Esophagus (tissue), 2 donors: ENCODE measurements around the gene TBC1D8B. TPM values are rescaled to one million over a fixed set of nuclear protein-coding genes. Genes with fewer than 3 reads are reported as not detected.
"Not testable (repeated sequence)": the region's sequence is repeated elsewhere in the genome, so short reads cannot be mapped to it uniquely, and the experiment has no call there.

Source experiments
- H3K27ac ChIP-seq, 2 donors: one replicate each; pipeline ENCODE4 v1.5.1; 2013; ENCODE audit warnings: low read depth in 2 of 2, mild to moderate bottlenecking in 2 of 2, inconsistent platforms in 1 of 2, low read length in 1 of 2, moderate library complexity in 1 of 2
- H3K27me3 ChIP-seq, 2 donors: one replicate each; pipeline ENCODE4 v1.6.1; 2013; ENCODE audit warnings: low read length in 2 of 2, control low read depth in 1 of 2, mild to moderate bottlenecking in 1 of 2; ENCODE audit not compliant: insufficient read depth in 2 of 2, control insufficient read depth in 1 of 2
- H3K36me3 ChIP-seq, 2 donors: one replicate each; pipeline ENCODE4 v1.6.1; 2013; ENCODE audit warnings: low read length in 1 of 2; ENCODE audit not compliant: control insufficient read depth in 2 of 2, insufficient read depth in 2 of 2
- H3K4me1 ChIP-seq, 2 donors: one replicate each; pipeline ENCODE4 v1.6.1; 2013; ENCODE audit warnings: low read length in 1 of 2; ENCODE audit not compliant: control insufficient read depth in 2 of 2, insufficient read depth in 2 of 2
- H3K4me3 ChIP-seq, 2 donors: one replicate each; pipeline ENCODE4 v1.5.1; 2013; ENCODE audit warnings: low read length in 2 of 2, mild to moderate bottlenecking in 2 of 2, low read depth in 1 of 2, moderate library complexity in 1 of 2
- H3K9me3 ChIP-seq, 2 donors: one replicate each; pipeline ENCODE4 v1.6.1; 2013; ENCODE audit warnings: mild to moderate bottlenecking in 2 of 2, low read depth in 1 of 2, low read length in 1 of 2, moderate library complexity in 1 of 2; ENCODE audit not compliant: control insufficient read depth in 2 of 2, insufficient read depth in 1 of 2
- WGBS, 2 donors: extraction: QIAGEN DNeasy Blood & Tissue Kit; methylation state at CpG; one replicate each; pipeline ENCODE4 v1.1.7; 2013; 5-methylcytosine and 5-hydroxymethylcytosine counted together
- polyA plus RNA-seq, 2 donors: library from polyadenylated mRNA; stranded (reverse); fragments of 200-250 nt; gene quantifications; one replicate each; pipeline ENCODE4 v1.2.3, GENCODE V29; 2013
- donor health status: healthy with polysubstance abuse.
- donor health status: Bipolar disorder and iron deficiency.

TBC1D8B gene
- 1 to 10 TPM in 1 of 2 donors, under 1 TPM in 1; 0.93 to 1.6 TPM for polyA plus RNA-seq

DNA sequence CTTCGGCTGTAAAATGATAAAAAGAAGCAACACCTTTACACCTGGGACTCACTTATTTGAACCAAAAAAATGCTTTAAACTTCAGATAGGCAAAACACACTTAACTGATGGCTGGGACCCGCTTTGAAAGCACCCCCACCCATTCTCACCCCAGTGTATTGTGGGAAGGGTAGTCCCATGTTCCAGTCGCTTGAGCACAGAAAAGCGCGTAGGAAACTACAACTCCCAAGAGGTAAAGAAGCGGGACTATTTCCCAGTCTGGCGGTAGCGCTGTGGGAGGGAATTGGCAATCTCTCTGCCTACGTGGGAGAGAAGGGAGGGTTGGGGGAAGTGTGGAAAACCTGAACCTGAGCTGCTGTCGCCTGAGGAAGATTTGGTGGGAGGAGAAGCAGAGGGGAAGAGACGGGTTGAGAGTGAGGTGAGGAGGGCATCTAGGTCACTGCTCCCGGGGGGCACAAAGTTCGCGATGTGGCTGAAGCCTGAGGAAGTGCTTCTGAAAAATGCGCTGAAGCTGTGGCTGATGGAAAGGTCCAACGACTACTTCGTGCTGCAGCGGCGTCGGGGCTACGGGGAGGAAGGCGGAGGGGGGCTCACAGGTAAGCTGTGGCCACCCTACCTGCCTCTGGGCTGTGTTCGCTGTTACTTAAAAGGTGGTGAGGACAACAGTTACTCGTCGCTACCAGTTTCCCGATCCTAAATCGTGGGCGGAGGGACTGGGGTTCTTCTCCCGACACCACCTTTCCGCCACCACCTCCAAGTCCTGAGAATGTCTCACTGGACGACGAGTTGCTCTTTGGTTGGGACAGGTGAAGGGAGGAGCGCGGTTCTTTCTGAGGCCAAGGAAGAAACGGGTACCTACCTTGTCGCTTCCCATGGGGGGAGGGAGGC, at the start of gene TBC1D8B:
TSS of gene TBC1D8B (plus strand) at position 286 of the 888 bp plus-strand sequence. CDS start at position 467, 181 bp downstream.
- Histone ChIP-seq H3K36me3 (no peaks in the 10 kb centered on the region), H3K27ac (peak within 1 kb of the TSS; percentile 44 to 47), H3K27me3 (no peaks in the 10 kb centered on the region), H3K4me3 (peak within 1 kb of the TSS; percentile 64 to 68), H3K4me1 (no peaks in the 10 kb centered on the region), H3K9me3 (peaks cover 0 to 3% of the 10 kb centered on the region in 2 donors)
- 1 to 24% methylated on average over 36 of the region's 36 CpGs for WGBS, 2 donors

DNA sequence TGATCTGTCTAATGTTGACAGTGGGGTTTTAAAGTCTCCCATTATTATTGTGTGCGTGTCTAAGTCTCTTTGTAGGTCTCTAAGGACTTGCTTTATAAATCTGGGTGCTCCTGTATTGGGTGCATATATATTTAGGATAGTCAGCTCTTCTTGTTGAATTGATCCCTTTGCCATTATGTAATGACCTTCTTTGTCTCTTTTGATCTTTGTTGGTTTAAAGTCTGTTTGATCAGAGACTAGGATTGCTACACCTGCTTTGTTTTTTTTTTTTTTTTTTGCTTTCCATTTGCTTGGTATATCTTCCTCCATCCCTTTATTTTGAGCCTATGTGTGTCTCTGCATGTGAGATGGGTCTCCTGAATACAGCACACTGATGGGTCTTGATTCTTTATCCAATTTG, 33.2 kb upstream of the TBC1D8B start:
- not testable (repeated sequence) for H3K4me3 ChIP-seq, H3K4me1 ChIP-seq, H3K9me3 ChIP-seq, H3K27ac ChIP-seq, H3K27me3 ChIP-seq, H3K36me3 ChIP-seq
- WGBS, 2 donors = 54 to 80% methylated on average over 1 of the region's 1 CpG

DNA sequence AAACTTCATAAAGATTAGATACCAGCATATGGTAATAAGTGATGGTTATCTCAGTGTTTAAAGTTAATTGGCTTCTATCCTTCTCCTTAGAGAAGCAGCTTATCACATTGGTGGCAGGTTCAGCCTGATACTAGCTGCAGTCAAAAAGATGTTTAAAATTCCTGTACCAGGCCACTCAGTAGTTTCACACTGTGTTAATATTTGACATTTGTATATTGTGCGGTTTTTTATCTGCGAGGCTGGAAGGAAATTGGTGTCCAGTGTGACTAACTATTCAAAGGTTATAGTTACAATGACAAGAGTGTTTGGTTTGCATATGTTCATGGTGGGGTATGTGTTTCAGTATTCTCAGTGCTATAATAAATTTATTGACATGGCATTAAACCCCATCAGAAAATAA, 27.5 kb upstream of the TBC1D8B start:
- no peaks in the 10 kb centered on the region for H3K27me3 ChIP-seq
- H3K4me1 ChIP-seq = no peaks in the 10 kb centered on the region
- H3K9me3 ChIP-seq = no peaks in the 10 kb centered on the region
- WGBS, 2 donors = 53 to 72% methylated on average over 2 of the region's 2 CpGs
- no peak overlapping the region for H3K27ac ChIP-seq
- H3K36me3 ChIP-seq = no peaks in the 10 kb centered on the region
- H3K4me3 ChIP-seq = no peak overlapping the region

DNA sequence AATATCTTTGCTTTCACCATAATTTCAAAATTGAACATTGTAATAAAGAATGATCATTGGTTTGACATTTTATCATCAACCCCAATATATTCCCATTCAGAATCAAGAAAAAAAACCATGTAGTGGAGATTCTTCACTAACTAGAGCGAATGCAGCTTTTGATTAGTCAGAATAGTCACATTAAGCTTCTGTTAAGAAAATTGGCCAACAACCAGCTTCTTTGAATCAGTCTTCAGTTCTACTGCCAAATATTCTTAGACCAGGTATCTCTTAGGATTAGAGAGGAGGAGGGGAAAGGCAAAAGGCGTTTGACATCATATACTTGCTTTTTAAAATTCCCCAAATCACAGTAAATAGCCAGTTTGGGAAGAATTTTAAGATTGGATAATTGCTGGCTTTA, 22.2 kb upstream of the TBC1D8B start:
- Histone ChIP-seq H3K9me3 (no peaks in the 10 kb centered on the region), H3K27ac (no peak overlapping the region), H3K36me3 (no peaks in the 10 kb centered on the region), H3K27me3 (no peaks in the 10 kb centered on the region), H3K4me3 (no peak overlapping the region), H3K4me1 (no peaks in the 10 kb centered on the region)
- WGBS, 2 donors = 20 to 27% methylated on average over 2 of the region's 2 CpGs

DNA sequence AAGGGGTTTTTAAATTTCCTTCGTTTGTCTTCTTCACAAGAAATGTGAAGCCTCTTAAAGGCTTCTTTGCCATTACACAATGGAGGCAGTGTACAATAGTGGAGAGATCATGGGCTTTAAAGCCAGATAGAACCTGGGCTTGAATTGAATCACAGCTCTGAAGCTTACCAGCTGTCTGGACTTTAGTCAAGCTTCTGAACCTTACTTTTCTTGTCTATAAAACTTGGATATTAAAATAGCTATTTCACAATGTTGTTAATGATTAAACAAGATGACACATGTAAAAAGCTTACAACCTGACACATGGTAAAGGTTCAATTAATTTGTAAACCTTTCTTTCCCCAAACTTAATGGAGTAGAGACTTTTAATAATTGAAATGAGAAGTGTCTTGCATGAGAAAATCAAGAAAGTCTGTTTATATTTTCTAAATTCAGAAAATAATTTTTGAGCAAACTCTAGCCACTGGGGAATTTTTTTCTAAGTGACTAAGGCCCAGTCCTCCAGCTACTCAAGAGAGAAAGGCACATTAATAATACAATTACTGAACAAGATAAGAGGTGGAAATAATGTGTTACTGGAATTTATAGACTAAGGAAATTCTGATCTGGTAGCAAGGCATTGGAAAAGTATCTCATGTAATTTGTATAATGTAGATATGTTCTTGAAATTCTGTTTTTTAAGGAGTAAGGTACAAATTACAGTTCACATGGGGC, 21.7 kb upstream of the TBC1D8B start:
- Histone ChIP-seq H3K4me3 (no peak overlapping the region), H3K4me1 (no peaks in the 10 kb centered on the region), H3K27ac (no peak overlapping the region), H3K27me3 (no peaks in the 10 kb centered on the region), H3K9me3 (no peaks in the 10 kb centered on the region), H3K36me3 (no peaks in the 10 kb centered on the region)
- WGBS, 2 donors = 13 to 43% methylated on average over 1 of the region's 1 CpG

DNA sequence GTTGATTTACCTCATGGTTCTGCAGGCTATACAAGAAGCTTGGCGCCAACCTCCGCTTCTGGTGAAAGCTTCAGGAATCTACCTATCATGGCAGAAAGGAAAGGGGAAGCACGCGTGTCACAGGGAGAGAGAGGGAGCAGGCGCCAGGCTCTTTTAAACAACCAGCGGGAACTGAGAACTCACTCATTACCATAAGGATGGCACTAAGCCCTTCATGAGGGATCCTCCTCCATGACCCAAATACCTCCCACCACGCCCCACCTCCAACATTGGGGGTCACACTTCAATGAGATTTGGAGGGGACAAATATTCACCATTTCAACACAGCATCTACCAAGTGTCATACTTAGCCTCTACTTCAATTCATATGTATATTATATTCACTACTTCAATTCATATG, 18.8 kb upstream of the TBC1D8B start:
- Histone ChIP-seq H3K36me3 (no peaks in the 10 kb centered on the region), H3K27ac (no peak overlapping the region), H3K27me3 (no peaks in the 10 kb centered on the region), H3K9me3 (no peaks in the 10 kb centered on the region), H3K4me3 (no peak overlapping the region), H3K4me1 (no peaks in the 10 kb centered on the region)
- 56 to 67% methylated on average over 7 of the region's 7 CpGs for WGBS, 2 donors

DNA sequence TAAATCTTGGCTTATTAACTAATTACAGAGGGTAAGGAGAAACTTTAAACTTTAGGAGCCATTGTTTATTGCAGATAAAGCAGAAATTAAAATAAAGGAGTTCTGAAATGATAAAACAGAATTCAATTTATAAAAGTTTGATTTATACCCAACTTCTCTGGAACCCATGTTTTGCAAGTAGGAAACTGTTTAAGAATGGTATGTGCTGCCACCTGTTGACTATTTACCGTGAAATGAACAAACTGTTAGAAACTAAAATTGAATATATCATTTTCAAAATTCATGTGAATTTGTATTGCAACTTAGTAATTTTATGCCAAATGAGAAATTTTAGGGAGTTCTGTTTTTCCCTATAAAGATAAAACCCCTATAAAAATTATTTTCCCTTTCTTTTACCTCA, 11.0 kb upstream of the TBC1D8B start:
- H3K4me3 ChIP-seq = no peak overlapping the region
- H3K27ac ChIP-seq = no peak overlapping the region
- H3K27me3 ChIP-seq = no peaks in the 10 kb centered on the region
- no peaks in the 10 kb centered on the region for H3K4me1 ChIP-seq
- WGBS, 2 donors = 0 to 6% methylated on average over 1 of the region's 1 CpG
- no peaks in the 10 kb centered on the region for H3K36me3 ChIP-seq
- no peaks in the 10 kb centered on the region for H3K9me3 ChIP-seq

DNA sequence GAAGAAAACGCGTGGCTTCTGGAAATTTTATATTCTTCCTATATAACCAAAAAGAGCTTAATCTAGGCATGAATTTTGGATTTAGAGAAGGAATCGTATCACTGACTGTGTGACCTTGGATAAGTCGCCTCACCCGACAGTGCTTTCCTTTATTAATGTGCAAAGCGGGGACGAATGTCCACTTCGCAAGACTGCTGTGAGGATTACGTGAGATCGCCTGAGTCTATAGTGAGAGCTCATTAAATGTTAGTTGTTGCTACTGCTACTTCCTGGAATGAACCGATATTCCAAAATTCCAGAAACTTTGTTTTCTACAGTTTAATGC, 448 bp upstream of the TBC1D8B start:
- H3K27ac ChIP-seq = no peak overlapping the region
- no peaks in the 10 kb centered on the region for H3K4me1 ChIP-seq
- peaks cover 0 to 3% of the 10 kb centered on the region in 2 donors for H3K9me3 ChIP-seq
- H3K27me3 ChIP-seq = no peaks in the 10 kb centered on the region
- H3K36me3 ChIP-seq = no peaks in the 10 kb centered on the region
- WGBS, 2 donors = 3 to 27% methylated on average over 11 of the region's 11 CpGs
- H3K4me3 ChIP-seq = peak overlapping the region; percentile 64 to 68

DNA sequence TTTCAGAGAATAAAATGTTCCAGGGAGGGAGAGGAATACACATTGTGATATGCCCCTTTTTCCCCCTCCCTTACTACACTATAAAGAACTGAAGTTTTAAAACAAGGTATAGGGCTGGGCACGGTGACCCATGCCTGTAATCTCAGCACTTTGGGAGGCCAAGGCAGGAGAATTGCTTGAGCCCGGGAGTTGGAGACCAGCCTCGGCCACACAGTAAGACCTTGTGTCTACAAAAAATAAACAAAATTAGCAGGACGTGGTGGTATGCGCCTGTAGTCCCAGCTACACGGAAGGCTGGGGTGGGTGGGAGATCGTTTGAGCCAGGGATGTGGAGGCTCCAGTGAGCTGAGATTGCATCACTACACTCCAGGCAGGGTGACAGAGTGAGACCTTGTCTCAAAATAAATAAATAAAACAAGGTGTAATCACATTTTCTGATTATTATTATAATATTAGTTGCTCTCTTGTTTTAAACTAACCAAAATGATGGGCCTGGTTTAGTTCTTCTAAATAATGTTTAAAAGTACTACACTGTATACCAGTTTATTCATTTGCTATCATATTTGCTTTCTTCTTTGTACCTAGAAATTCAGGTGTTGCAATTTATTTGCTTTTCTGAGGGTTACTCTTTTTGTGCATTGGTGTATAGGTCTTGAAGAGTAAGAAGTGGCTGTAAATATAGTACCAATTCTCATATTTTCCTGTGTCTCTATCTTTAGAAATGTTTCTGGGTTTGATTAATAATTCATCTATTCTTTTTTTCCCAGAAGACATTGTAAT, 8.8 kb downstream of the TBC1D8B start:
- H3K4me3 ChIP-seq = no peak overlapping the region
- 70 to 78% methylated on average over 7 of the region's 7 CpGs for WGBS, 2 donors
- H3K9me3 ChIP-seq = no peaks in the 10 kb centered on the region
- no peaks in the 10 kb centered on the region for H3K4me1 ChIP-seq
- H3K27ac ChIP-seq = no peak overlapping the region
- H3K36me3 ChIP-seq = no peaks in the 10 kb centered on the region
- H3K27me3 ChIP-seq = no peaks in the 10 kb centered on the region
